ENCODE results near the gene ZNF787. TPM values are rescaled to one million over a fixed set of nuclear protein-coding genes. Genes with fewer than 3 reads are reported as not detected.

The ZNF787 gene
- total RNA-seq, 1 experiment from 2014 or later, result 51.0 TPM

DNA sequence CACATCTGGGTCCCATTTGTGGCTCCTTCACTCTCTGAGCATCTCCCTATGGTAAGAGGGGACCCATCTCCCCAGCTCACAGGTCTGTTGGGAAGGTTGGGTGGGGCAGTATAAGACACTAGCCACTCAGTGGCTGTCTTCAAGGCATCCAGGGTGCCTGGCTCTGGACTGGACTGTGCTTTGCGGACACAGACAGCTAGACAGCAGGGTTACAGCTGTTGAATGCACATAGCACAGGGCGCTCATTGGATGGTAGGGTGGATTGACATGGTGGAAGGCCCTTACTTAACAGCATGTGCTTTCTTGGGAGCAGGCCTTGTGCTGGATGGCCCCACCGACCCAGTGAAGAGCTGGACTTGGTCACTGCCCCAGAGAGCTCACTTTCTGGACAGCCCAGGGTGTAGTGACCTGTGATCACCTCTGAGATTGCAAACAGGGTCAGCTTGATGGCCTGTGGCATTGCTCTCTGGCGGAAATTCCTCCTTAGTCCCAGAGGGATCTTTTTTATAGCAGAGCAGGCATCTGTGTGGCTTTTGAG lies 21.9 kb upstream of the ZNF787 start:
- intact Hi-C loops (cut with micrococcal nuclease; ENCODE audit: unreplicated experiment), result no loop called here
- DNase-seq (ENCODE audit: low spot score), result no peak
- no peaks in the 10 kb centered on the region for H3K9me3 ChIP-seq (ENCODE audit: low read depth, low read length, poor library complexity, severe bottlenecking)
- H3K4me1 ChIP-seq (ENCODE audit: insufficient read depth, low read length, poor library complexity, severe bottlenecking), result peaks cover 6% of the 10 kb centered on the region
- H3K4me3 ChIP-seq (ENCODE audit: low read depth, low read length, poor library complexity, severe bottlenecking), result no peak overlapping the region
- POLR2A ChIA-PET (ENCODE audit: low non-redundant PET), result no interaction called here
- H3K27ac ChIP-seq (ENCODE audit: low read depth, low read length, poor library complexity, severe bottlenecking), result peak overlapping the region; percentile 34
- TF ChIP-seq CTCF (conservative IDR thresholded peaks at IDR 0.05; ENCODE audit: low read depth, low read length) (no peak), EZH2 (IDR thresholded peaks at IDR 0.05; ENCODE audit: borderline replicate concordance, low read depth, low read length, poor library complexity, severe bottlenecking) (no peak)
- H3K36me3 ChIP-seq (ENCODE audit: insufficient read depth, low read length, poor library complexity, severe bottlenecking), result peaks cover 4% of the 10 kb centered on the region
- no peaks in the 10 kb centered on the region for H3K27me3 ChIP-seq (replicated peaks; ENCODE audit: insufficient read depth, low read depth, low read length, poor library complexity)
- CTCF ChIA-PET, result no interaction called here
- no TSS peak for BruUV-seq (replicated peaks)

- intact Hi-C loops (cut with micrococcal nuclease; ENCODE audit: unreplicated experiment), result no loop called here
- TF ChIP-seq CTCF (conservative IDR thresholded peaks at IDR 0.05; ENCODE audit: low read depth, low read length), result no peak
- no peak for TF ChIP-seq EZH2 (IDR thresholded peaks at IDR 0.05; ENCODE audit: borderline replicate concordance, low read depth, low read length, poor library complexity, severe bottlenecking)
- peaks cover 4% of the 10 kb centered on the region for H3K36me3 ChIP-seq (ENCODE audit: insufficient read depth, low read length, poor library complexity, severe bottlenecking)
- CTCF ChIA-PET, result no interaction called here
- POLR2A ChIA-PET (ENCODE audit: low non-redundant PET), result no interaction called here
- no peaks in the 10 kb centered on the region for H3K27me3 ChIP-seq (replicated peaks; ENCODE audit: insufficient read depth, low read depth, low read length, poor library complexity)
- H3K9me3 ChIP-seq (ENCODE audit: low read depth, low read length, poor library complexity, severe bottlenecking), result no peaks in the 10 kb centered on the region
- H3K4me3 ChIP-seq (ENCODE audit: low read depth, low read length, poor library complexity, severe bottlenecking), result peak overlapping the region; percentile 53
- H3K4me1 ChIP-seq (ENCODE audit: insufficient read depth, low read length, poor library complexity, severe bottlenecking), result peaks cover 6% of the 10 kb centered on the region
- TSS peak; percentile 24 for BruUV-seq (replicated peaks)
- peak overlapping the region; percentile 14 for H3K27ac ChIP-seq (ENCODE audit: low read depth, low read length, poor library complexity, severe bottlenecking)
- DNase-seq (ENCODE audit: low spot score), result no peak
Observed at GRCh38 chr19:56142087-56142787, 21.1 kb upstream of the ZNF787 start.

DNA sequence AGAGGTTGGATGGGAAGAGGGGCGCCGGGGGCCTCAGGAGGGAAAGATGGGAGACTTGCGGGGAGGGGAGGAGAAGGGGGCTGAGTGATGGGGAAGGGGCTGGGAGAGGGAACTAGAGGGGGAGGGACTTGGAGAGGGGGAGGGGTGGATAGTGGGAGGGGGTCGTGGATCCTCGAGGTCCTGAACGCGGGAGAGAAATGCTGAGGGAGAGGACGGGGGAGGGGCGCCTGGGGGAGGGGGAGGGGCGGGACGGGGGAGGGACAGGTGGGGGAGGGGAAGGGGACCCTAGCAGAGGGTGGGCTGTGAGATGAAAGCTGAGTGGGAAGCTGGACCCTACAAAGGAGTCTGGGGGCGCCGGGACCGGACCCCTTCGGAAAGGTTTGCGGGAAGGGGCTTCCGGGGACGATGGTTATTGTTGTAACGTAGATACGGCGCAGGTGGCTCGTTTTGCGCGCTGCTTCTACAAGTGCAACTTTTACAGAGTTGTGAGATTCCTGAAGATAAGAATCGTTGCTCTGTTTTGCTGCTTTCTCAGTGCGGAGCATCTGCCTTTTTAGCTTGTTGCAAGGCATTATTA lies 20.4 kb upstream of the ZNF787 start:
- H3K27ac ChIP-seq (ENCODE audit: low read depth, low read length, poor library complexity, severe bottlenecking), result peak overlapping the region; percentile 90
- intact Hi-C loops (cut with micrococcal nuclease; ENCODE audit: unreplicated experiment), result loop anchor here (2.0 kb wide), 1 partner anchor 21 kb away; the partner anchor contains the start of gene ZNF787
- H3K4me1 ChIP-seq (ENCODE audit: insufficient read depth, low read length, poor library complexity, severe bottlenecking), result peaks cover 6% of the 10 kb centered on the region
- CTCF ChIA-PET, result interaction anchor here (0.7 to 1.2 kb wide), 2 partner anchors 61 to 168 kb away, joined by 7 to 11 read pairs; no protein-coding TSS in a partner anchor
- H3K4me3 ChIP-seq (ENCODE audit: low read depth, low read length, poor library complexity, severe bottlenecking), result peak overlapping the region; percentile 53
- no TSS peak for BruUV-seq (replicated peaks)
- no peak for TF ChIP-seq EZH2 (IDR thresholded peaks at IDR 0.05; ENCODE audit: borderline replicate concordance, low read depth, low read length, poor library complexity, severe bottlenecking)
- no peak for TF ChIP-seq CTCF (conservative IDR thresholded peaks at IDR 0.05; ENCODE audit: low read depth, low read length)
- no peak for DNase-seq (ENCODE audit: low spot score)
- no peaks in the 10 kb centered on the region for H3K27me3 ChIP-seq (replicated peaks; ENCODE audit: insufficient read depth, low read depth, low read length, poor library complexity)
- H3K9me3 ChIP-seq (ENCODE audit: low read depth, low read length, poor library complexity, severe bottlenecking), result no peaks in the 10 kb centered on the region
- POLR2A ChIA-PET (ENCODE audit: low non-redundant PET), result no interaction called here
- H3K36me3 ChIP-seq (ENCODE audit: insufficient read depth, low read length, poor library complexity, severe bottlenecking), result no peaks in the 10 kb centered on the region
